Nucleus accumbens (tissue), 56 donors: Measurements from ENCODE around the gene RBM10.
A peak's percentile ranks its signal among the peaks of the same experiment; 100 is the strongest.

Experiments
- DNase-seq, 56 donors: peaks; one replicate each; lab custom pipeline; 2025; lab: John Stamatoyannopoulos, UW

RBM10 gene

DNA sequence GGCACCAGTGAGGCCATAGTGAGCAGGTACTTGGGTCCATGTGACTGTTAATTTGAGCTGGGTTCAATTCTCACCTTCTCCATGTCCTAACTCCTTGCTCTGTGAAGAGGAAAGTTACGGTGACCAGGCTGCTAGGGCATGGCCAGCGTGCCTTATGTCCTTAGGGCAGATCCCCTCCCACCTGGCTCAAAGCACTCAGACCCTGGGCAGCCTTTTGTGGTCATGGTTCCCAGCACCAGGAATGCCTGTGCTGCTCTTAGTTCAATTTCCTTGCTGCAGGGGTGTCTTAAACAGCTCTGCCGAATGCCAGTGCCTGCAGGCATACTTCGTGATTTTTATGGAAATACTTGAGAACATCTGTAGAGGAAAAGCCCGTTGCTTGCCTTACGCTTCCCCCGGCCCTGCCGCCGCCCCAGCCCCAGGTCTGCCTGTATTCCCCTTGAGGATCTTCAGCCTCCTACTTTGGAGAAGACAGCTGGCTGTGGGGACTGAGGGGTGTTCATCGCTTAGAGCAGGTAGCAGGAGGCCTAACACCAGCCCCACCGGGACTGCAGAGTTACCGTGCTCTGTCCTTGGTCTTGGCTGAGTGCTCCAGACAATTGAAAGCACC, 70.4 kb downstream of the RBM10 start:
- DNase-seq, result no peak

DNA sequence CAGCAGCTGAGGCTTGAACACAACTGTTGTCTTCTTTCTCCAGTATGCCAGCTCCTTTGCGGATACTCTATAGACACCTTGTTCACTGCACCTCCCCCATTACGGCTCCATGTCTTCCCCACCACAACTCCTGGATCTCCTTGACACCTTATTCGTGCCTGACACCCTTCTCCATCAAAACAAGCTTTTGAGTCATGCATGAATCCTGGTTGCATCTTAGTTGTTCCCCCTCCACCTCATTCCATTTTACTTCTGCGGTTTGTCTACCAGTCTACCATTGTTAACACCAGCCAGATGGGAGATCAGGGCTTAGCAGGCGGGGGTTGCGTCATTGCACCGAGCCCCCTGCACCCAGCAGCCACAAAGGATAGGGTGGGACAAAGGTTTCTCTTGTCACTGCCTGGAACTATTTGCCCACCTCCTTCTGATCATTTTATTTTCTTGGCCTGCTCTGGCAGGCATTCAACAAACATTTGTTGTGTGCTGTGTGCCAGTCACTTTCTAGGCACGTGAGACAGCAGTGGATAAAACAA, 71.4 kb downstream of the RBM10 start:
- DNase-seq, result no peak

DNA sequence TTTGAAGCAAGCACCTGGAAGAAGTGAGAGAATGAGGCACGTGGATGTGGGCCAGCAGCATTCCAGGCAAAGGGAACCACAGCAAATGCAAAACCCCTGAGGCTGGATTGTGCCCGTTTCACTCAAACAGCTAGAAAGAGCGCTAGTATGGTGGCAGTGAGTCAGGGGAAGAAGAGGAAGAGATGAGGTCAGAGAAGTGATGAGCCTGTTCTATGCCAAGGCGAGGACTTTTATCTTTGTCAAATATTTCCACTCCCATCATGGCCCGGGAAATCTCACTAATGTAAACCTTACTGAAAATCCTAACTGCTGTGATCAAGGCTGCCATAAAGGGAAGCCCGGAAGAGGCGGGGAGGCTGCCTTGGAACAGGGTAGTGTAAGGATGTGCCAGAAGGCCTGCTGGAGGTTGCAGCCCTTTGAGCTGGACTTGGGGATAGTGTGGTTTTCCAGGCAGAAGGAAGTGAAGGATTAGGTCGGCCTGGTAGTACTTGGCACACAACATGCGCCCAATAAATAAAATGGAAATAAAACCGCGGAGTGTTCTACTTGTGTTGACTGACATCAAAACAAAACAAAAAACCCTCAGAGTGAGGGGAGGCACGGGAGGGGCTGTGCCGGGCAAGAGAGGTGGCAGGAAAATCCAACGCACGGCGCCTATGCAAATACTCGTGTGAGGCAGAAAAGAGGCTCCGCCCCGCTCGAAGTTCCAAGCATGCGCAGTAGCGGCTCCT, 72.3 kb downstream of the RBM10 start:
- DNase-seq, result peak in 2 of 56 donors; percentile 29 to 37

DNA sequence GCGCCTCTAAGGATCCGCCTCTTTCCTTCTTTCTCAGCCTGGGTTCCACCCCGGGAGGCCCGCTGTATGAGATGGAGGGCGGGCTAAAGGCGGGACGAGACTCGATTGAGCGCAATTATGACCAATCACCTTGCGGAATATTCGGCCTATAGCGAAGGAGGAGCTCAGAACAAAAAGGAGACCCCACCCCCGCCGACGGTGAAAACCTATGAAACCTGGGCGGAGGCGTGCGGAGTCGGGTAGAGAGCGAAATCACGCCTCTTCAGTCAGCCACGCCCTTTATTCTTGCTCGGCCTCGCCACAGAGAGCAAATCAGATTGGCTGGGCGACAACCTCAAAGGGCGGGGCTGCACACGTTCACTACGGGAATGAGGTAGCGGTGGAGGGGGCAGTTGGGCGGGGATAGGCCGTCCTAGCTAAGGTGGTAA, 72.8 kb downstream of the RBM10 start:
- DNase-seq, result peak; percentile 44 to 97 (median 93)

DNA sequence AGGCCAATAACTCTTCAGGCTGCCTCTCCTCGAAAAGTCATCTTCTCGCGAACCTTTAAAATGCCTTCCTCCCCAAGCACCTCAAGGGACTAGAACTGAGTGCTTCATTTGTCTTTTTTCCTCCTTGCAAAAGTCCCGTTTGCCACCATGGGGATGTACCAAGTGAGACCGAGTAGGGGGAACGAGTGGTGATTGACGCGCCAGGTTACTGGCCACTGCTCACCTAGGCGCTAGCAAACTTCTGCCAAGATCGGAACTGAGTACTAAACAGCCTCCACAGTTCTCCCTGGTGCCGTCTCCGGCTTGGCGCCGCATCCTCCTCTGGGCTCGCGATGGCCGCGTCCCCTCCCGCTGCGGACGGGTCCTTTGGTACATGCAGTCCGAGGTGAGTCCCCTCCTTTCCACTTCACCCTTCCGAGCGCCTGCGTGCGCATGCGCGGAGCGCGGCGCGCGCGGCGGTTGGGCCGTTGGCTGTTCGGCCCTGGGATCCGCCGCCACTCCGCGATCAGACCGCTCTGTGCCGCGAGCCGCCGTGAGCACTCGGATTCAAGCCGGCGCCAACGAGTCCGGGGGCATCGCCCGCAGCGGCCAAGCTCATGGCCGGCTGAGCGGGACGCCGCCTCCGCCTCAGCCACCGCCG, 73.4 kb downstream of the RBM10 start, which contains the start of gene CDK16:
Gene CDK16 (plus strand): TSS at position 402 of the 640 bp plus-strand sequence. CDS start 4,877 bp downstream, outside the sequence.
- peak in 54 of 56 donors; percentile 13 to 91 (median 74) for DNase-seq

DNA sequence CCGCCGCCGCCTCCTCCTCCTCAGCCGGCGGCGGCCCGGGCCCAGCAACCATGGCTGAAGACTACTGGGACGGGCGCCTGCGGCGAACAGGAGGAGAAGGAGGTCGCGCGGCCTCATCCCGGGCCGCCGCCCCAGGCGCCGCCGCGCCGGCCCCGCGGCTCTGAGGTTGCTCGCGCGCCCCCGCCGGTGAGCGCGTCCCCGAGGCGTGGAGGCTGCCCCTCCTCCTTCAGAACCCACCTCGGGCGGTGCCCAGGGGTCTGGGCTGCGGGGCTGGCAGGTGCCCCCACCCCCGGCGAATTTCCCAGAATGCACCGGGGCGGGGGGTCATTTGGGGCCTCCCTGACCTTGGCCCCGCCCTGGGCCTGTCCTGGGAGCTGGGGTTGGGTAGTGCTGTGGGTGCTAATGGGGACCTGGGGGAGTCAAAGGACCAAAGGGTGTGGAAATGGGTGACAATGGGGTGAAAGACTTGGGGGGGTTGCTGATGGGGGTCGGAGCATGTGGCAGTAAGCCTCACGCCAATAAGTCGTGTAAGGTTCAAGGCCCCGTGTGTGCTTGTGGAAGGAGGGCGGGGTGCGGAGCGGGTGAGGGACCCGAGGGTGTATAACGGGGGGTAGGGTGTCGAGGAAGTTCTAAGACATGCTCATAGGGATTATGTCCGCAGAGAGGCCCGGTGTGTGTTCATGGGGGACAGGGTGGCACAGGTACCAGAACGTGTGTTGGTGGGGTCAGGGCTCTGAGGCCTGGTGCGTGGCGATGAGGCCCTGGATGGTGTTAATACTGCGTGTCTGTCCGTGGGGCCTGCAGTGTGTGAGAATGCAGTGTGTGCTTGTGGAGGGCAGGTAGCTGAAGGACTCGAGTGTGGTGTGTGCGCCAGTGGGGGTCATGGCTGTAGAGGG, 74.1 kb downstream of the RBM10 start:
- peak in 11 of 56 donors; percentile 0 to 62 (median 20) for DNase-seq

DNA sequence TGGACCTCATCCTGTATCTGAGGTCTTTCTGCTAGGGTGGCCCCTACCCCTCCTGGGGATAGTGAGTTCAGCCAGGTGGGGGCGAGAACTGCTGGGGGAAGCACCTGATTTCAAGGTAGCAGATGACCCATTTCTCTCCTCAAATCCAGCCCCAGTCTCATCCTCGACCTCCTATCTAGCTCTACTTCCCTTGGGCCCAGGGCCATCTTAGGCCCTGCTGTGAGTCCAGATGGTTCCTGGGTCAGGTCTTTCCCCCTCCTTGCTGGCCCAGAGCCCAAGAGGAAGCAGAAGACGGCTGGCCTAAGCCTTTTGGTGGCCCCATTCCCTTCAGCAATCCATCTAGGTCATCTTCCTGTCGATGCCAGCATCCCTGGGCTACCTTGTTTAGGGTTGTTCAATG, 76.7 kb downstream of the RBM10 start:
- peak in 2 of 56 donors; percentile 1 to 6 for DNase-seq

DNA sequence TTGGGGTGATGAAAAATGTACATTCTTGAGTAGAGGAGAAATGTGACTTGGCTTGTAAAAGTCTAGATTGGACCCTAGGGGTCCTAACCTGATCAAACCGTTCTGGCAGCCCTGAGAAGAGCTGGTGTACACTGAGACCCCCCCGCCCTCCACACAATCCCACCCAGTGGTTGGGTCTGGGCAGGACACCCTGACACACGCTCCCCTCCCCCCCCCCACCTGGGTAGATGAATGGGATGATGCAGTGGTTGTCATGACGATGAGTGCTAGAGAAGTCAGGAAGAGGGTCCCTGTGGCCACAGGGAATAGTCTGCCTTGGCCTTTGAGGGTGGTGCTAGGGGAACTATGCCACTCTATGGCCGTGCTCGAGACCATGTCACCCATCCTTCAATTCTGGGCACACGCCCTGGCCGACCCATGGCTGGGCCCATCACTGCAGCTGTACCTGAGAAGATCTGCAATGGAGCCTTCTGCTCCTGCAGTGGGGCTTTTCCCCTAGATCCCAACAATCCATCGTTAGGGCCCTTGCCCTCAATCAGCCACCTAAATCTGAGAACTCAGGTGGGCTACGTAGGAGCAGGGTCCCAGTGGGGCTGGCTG, 77.8 kb downstream of the RBM10 start:
- no peak for DNase-seq

DNA sequence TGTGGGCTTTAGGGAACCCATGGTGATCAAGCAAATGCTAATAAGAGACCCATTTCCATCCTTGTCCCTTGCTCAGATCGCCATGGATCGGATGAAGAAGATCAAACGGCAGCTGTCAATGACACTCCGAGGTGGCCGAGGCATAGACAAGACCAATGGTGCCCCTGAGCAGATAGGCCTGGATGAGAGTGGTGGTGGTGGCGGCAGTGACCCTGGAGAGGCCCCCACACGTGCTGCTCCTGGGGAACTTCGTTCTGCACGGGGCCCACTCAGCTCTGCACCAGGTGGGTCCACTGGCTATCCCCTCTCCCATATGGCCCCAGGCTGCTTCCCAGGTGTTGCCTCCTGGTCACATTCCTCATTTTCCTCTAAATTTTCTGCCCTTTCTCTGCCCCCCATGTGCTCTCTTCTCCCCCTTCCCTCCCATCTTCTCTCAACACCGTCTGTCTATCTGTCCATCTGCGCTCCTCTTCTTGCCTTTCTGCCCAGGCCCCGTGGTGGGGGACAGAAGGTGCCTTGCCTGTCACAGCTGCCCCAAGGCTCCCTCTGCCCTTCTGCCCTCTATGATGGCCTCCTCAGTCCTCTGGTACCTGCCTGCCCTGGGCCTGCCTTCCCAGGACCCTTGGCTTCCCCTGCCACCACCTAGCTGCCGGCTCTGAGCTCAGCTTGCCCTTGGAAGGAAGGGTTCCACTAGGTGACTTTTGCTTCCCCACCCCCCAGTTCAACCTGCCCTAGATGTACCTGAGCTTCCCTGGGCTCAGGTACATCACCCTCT, 78.6 kb downstream of the RBM10 start:
- DNase-seq, result no peak

DNA sequence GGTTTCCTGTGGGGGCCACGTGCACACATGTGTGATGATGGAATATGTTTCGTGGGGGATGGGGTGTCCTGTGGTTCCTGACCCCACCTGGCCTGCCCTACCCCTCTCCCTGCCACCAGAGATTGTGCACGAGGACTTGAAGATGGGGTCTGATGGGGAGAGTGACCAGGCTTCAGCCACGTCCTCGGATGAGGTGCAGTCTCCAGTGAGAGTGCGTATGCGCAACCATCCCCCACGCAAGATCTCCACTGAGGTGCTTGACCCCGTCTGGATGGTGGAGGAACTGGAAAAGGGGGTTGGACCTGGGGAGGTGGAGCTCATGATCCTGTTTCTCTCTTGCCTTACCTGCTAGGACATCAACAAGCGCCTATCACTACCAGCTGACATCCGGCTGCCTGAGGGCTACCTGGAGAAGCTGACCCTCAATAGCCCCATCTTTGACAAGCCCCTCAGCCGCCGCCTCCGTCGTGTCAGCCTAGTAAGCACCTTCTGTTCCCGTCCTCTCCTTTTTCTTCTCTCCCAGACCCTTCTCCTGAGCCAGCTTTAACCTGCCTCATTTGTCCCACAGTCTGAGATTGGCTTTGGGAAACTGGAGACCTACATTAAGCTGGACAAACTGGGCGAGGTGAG, 79.4 kb downstream of the RBM10 start:
- no peak for DNase-seq

DNA sequence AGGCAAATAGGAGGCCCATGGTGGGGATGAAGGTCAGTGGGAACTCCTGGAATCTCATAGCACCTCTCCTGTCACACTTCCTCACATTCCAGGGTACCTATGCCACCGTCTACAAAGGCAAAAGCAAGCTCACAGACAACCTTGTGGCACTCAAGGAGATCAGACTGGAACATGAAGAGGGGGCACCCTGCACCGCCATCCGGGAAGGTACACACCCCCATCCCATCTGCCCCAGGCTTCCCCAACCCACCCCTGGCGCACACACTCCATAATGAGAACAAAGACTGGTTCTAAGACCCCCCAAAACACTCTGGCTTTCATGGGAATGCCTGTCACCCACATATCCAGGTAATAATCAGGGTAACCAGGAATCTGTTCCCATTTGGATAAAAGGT, 79.9 kb downstream of the RBM10 start:
- no peak for DNase-seq

DNA sequence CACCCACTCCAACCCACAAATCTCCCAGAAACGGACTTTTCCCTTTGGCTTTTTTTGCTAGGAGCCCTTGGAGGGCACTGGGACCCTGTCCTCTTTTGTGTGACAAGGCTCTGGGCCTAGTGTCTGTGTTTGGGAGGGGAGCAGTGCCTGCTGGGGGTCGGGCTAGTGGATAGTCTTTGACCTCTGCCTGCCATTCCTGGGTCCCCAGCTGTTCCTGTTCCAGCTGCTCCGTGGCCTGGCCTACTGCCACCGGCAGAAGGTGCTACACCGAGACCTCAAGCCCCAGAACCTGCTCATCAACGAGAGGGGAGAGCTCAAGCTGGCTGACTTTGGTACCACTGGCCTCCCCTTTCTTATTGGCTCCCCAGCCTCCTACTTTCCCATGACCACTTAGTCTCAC, 81.0 kb downstream of the RBM10 start:
- no peak for DNase-seq

DNA sequence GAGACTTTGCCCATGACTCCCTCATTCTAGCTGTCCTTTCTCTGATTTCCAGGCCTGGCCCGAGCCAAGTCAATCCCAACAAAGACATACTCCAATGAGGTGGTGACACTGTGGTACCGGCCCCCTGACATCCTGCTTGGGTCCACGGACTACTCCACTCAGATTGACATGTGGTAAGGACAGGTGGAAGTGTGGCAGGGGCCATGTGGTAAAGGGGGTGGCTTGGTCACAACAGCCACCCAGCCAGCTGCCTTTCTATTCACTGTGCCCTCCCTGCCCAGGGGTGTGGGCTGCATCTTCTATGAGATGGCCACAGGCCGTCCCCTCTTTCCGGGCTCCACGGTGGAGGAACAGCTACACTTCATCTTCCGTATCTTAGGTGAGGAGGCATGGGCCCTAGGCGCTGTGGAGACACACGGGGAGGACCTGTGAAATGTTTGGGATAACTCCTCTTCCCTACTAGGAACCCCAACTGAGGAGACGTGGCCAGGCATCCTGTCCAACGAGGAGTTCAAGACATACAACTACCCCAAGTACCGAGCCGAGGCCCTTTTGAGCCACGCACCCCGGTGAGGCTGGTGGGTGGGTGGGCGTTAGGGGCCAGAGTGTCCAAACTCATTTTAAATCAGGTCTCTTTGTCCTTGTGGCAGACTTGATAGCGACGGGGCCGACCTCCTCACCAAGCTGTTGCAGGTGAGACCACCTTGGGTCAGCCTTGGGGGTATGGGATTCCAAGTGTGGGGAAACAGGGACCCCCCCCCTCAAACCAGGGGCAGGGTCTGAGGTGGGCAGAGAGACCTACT, 81.7 kb downstream of the RBM10 start:
- DNase-seq, result no peak

DNA sequence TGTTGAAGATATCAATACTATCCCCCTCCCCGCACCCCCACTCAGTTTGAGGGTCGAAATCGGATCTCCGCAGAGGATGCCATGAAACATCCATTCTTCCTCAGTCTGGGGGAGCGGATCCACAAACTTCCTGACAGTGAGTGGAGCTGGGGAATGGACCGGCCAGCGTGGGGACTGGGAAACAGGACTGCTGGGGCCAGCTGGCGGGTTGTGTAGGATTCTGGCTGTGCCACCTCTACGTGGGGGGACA, 82.2 kb downstream of the RBM10 start:
- DNase-seq, result no peak

DNA sequence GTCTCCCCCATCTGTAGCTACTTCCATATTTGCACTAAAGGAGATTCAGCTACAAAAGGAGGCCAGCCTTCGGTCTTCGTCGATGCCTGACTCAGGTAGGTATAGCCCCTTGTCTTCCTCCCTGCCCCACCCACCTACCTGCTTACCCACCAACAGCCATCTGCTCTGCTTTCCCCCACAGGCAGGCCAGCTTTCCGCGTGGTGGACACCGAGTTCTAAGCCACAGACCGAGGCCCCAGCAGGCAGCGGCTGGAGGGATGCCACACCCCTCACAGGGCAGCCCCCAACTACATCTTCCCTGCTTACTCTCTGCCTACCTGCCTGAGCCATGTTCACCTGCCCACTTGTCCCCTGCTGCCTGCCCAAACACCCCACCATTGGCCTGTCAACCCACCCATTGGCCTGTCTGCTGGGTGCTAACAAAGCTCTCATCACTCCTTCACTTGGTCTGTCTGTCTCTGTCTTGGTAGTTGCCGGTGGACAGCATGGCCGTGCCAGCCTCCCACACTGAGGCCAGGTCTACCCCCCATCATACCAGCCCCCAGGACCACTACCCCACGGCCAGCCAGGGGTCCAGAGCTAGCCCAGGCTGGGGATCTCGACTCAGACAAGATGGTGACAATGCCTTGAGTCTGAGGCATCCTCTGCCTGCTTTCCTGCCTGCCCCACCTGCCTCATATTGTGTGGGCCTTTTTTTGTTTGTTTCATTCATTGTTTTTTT, 83.7 kb downstream of the RBM10 start:
- no peak for DNase-seq

DNA sequence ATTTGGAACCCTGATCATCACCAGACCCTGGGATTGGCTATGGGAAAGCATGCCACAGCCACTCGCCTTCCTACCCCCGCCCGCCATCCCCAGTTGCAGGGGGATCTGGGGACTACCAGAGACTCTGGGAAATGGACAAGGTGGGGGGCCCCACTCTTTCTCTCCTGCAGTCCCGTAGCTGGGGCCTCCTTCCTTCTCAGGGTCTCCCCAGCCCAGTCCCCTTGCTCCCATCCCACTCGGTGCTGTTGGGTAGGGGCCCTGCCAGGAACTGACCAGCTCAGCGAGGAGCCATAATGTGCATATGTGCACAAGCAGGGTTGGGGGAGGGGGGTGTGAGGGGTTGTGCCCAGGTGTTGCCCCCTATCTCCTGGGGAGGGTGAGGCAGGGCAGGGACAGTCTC, 84.4 kb downstream of the RBM10 start:
- no peak for DNase-seq

DNA sequence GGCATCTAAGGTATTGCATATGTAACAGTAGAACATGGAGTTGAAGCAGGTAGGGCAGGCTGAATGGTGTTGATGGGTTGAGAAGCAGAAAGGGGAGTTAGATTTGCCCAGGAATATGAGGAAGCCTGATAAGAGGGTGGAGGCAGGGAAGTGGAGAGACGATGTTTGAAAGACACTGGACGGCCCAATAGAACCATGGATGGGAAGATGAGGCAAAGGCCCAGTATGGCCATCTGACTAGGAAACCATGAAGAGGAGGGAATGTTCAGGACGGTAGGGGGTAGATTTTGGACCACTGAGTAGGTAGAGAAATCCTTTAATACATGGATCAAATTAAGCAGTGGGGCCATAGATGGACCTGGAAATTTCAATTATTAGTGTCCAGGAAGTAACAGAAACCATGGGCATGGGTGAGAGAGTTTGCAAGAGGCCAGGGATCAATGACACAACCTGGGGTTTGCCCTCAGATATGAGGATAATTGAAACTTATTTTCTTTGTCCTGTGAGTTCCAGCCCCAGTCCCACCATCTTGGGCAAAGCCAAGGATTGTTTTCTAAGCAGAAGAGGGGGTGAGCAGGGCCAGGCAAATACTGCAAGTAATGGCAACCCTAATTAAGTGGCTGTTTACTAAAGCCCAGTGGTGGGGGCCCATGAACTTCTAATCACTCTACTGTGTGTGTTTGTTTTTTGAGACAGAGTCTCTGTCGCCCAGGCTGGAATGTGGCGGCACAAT, 85.3 kb downstream of the RBM10 start:
- DNase-seq, result no peak
